SHP77 treated with DMSO at 0.1 percent for 48 hours (cell line): Measurements from ENCODE around the gene KAT6B.
"Not testable (repeated sequence)": the region's sequence is repeated elsewhere in the genome, so short reads cannot be mapped to it uniquely, and the experiment has no call there.

Experiments used
- DNase-seq: peaks from one replicate; lab custom pipeline; 2025; lab: John Stamatoyannopoulos, UW

KAT6B gene

GRCh38 chr10:74890460-74890859 lies 64.1 kb downstream of the KAT6B start:
- no peak for DNase-seq

- DNase-seq: no peak
These were observed 64.7 kb downstream of the KAT6B start for GRCh38 chr10:74891053-74891452.

GRCh38 chr10:74892839-74893238 lies 66.4 kb downstream of the KAT6B start:
- DNase-seq: no peak

GRCh38 chr10:74893329-74893728 lies 66.9 kb downstream of the KAT6B start:
- not testable (repeated sequence) for DNase-seq

- no peak for DNase-seq
These were observed 70.6 kb downstream of the KAT6B start for GRCh38 chr10:74896788-74897527.

GRCh38 chr10:74898201-74898976 lies 72.0 kb downstream of the KAT6B start:
- no peak for DNase-seq

GRCh38 chr10:74900297-74900696 lies 73.9 kb downstream of the KAT6B start:
- no peak for DNase-seq

- no peak for DNase-seq
These were observed 74.9 kb downstream of the KAT6B start for GRCh38 chr10:74901301-74901700.

GRCh38 chr10:74901867-74902450 lies 75.6 kb downstream of the KAT6B start:
- DNase-seq: no peak

- DNase-seq: no peak
These were observed 77.1 kb downstream of the KAT6B start for GRCh38 chr10:74903491-74903890.

- no peak for DNase-seq
These were observed 80.3 kb downstream of the KAT6B start for GRCh38 chr10:74906611-74907198.

- no peak for DNase-seq
These were observed 83.3 kb downstream of the KAT6B start for GRCh38 chr10:74909670-74910069.

- DNase-seq: no peak
These were observed 84.0 kb downstream of the KAT6B start for GRCh38 chr10:74910241-74910975.

- DNase-seq: no peak
These were observed 84.6 kb downstream of the KAT6B start for GRCh38 chr10:74910976-74911350.

- no peak for DNase-seq
These were observed 85.8 kb downstream of the KAT6B start for GRCh38 chr10:74912182-74912581.

GRCh38 chr10:74912682-74913081 lies 86.3 kb downstream of the KAT6B start:
- DNase-seq: no peak

- DNase-seq: no peak
These were observed 87.1 kb downstream of the KAT6B start for GRCh38 chr10:74913377-74913979.

- no peak for DNase-seq
These were observed 89.9 kb downstream of the KAT6B start for GRCh38 chr10:74916283-74916682.

GRCh38 chr10:74917481-74918077 lies 91.2 kb downstream of the KAT6B start:
- no peak for DNase-seq

- DNase-seq: no peak
These were observed 93.3 kb downstream of the KAT6B start for GRCh38 chr10:74919671-74920070.

GRCh38 chr10:74921070-74921469 lies 94.7 kb downstream of the KAT6B start:
- DNase-seq: not testable (repeated sequence)
